Hematopoietic multipotent progenitor cell (in vitro differentiated cells): Measurements from ENCODE around the gene PYY. TPM values are rescaled to one million over a fixed set of nuclear protein-coding genes. Genes with fewer than 3 reads are reported as not detected.
"Not testable (repeated sequence)": the region's sequence is repeated elsewhere in the genome, so short reads cannot be mapped to it uniquely, and the experiment has no call there.

Experiments used
- DNase-seq, 3 donors: peaks; one replicate each; pipeline ENCODE4 v3.0.0-alpha.2; 2011 to 2015; ENCODE audit warnings: low read depth in 2 of 3, low spot score in 2 of 3
- total RNA-seq: library from RNA; depleted of rRNA; stranded (reverse); fragments of >200 nt; gene quantifications from one replicate; pipeline ENCODE4 v1.2.3, GENCODE V29; 2012

The PYY gene
- total RNA-seq = not detected

DNA sequence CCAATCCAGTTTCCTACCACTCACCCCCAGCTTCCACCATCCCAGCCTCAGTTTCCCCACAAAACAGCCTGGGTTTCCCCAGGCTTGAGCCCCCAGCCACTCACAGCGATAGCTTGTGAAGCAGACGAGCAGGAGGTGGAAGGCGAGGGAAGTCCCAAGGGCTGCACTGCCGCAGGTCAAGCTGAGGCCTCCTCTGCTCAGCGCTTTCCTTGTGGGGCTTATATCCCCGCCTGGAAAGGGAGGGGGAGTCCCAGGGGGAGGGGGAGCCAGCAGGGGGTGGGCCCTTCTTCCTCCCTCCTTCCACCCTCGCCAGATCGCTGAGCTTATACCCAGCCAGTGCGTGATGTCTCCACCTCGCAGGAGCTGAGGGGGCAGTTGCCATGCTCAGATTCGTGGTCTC is at the start of gene PYY:
TSS of gene PYY (minus strand) at position 195 of the 400 bp plus-strand sequence. CDS start 457 bp downstream, outside the sequence.
- DNase-seq = no peak

GRCh38 chr17:44002141-44002848 is 48.6 kb upstream of the PYY start:
- DNase-seq = no peak

DNA sequence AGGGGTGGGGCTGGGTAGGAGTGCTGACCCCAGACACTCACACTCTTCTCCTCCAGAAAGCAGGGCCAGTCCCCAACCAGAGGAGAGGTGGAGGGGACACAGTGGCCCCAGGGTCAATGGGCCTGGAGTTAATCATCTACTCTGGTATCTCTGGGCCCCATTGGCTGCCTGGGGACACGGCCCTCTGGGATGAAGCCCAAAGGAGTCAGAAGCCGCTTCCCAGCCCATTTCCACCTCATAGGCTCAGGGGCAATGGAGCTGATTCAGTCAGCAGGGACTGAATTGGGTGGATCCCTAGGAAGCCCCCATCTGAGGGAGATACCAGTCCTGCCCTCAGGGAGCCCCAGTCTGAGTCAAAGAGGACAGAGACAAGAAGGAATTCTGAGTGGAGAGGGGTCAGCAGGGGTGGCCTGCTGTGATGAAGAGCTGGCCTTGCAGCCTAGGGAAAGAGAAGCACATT is 47.8 kb upstream of the PYY start:
- no peak for DNase-seq

DNA sequence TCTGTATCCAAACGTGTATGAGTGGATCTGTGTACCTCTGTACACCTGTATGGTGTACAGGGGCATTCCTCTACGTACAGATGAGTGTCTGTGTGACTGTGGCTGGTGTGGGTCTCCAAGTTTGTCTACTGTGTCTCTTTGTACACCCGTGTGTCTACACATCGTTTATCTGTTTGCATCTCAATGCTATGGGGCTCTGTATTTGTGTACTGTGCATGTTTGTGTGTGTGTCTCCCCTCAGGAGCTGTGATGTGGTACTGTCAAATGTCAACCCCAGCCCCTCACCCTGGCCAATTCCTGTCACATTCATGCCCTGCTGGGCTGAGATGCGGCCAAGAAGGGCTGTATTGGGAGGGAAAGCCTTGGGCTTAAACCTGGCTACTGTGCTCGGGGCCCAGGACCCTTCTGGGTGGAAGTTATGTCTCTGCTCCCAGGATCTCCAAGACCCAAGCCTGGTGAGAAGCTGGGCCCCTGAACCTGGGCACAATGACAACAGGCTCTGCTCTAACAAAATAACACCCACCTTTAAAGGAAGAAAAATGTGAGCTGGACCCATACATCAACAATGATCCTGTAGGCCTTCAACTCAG is 47.2 kb upstream of the PYY start:
- no peak for DNase-seq

DNA sequence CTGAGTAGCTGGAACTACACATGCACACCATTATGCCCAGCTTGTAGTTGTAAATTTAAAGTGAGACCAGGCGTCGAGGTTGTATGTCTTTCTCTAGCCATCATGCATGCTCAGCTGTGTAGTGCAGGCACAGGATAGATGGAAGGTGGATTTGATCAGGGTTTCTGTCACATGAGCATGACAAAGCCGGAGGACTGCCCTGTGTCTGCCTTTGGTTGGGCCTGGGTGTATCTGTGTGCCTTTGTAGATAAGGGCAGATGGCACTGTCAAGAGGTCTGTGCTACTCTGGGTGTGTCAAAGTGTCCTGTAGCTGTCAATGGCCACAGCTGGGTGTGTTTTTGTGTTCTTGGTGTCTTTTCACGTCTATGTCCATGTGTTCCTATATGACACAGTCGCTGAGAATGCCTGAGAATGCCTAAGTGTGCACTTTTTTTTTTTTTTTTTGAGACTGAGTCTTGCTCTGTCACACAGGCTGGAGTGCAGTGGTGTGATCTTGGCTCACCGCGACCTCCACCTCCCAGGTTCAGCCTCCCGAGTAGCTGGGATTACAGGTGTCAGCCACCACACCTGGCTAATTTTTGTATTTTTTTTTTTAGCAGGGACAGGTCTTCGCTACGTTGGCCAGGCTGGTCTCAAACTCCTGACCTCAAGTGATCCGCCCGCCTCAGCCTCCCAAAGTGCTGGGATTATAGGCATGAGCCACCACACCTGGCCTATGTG is 46.6 kb upstream of the PYY start:
- no peak for DNase-seq

- no peak for DNase-seq
These were observed 45.3 kb upstream of the PYY start for GRCh38 chr17:43999024-43999423.

GRCh38 chr17:43998552-43998951 is 44.8 kb upstream of the PYY start:
- no peak for DNase-seq

DNA sequence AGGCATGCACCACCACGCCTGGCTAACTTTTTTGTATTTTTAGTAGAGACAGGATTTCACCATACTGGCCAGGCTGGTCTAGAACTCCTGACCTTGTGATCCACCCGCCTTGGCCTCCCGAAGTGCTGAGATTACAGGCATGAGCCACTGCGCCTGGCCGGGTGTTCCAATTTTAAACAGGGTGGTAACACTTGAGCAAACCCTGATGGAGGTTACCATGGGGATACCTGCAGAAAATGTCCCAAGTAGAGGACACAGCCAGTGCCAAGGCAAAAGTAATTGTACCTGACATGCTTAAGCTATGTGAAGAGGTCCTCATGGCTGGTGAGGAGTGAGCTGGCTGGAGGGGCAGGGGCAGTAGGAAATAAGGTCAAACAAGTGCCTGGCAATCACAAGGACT is 43.4 kb upstream of the PYY start:
- DNase-seq = not testable (repeated sequence)

DNA sequence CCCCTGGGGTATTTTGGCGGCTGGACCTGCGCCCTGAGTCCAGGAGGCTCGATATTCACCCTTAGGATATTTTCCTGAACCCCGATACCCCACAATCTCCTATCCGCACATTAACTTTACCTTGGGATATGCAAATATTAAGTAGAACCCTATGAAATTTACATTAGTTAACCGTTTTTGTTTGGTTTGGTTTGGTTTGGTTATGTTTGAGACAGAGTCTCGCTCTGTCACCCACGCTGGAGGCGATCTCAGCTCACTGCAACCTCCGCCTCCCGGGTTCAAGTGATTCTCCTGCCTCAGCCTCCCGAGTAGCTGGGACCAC is 41.4 kb upstream of the PYY start:
- no peak for DNase-seq

GRCh38 chr17:43994272-43995149 is 40.8 kb upstream of the PYY start:
- DNase-seq = peak in 2 of 3 donors; percentile 66 to 78

- no peak for DNase-seq
These were observed 38.9 kb upstream of the PYY start for GRCh38 chr17:43992641-43993040.

- DNase-seq = no peak
These were observed 34.6 kb upstream of the PYY start for GRCh38 chr17:43988301-43988700.

DNA sequence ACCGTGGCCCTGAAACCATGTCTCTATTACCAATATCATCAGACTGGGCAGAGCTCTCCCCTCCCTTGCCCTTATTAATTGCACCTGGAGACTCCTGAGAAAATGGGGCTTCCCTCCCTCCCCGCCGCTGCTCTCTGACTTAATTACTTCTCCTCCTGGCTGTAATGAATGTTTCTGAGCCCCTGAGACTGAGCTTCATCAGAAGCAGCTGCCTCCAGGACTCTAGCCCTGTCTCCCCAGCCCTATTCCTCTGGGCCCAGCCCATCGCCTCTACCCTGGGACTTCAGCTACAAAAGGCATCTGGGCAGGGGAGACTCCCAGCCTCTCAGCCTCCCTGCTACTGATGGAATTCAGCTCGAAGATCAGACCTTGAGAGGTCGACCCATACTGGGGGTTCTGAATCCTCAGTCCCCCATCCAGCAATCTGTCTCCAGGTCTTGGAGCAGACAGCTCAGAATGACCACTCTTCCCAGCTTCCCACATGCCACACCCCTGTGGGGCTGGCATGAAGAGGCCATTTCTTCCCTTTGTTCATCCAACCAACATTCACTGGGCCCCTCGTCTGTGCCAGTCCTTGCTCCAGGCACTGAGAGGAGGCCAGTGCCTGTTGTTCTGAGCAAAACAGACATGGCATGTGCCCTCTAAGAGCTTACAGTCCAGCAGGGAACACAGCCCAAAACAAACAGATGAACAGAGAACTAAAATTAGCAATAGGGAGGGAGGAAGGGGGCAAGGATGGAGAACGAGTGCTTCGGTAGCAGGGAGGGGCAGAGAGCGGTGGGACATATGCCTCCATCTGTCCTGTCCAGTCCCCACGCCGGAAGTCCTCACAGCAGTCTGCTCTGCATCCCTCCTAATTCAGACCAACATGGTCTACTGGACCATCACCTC is 33.6 kb upstream of the PYY start:
- no peak for DNase-seq

- DNase-seq = no peak
These were observed 32.7 kb upstream of the PYY start for GRCh38 chr17:43986225-43986981.

GRCh38 chr17:43984521-43984920 is 30.8 kb upstream of the PYY start:
- DNase-seq = no peak

DNA sequence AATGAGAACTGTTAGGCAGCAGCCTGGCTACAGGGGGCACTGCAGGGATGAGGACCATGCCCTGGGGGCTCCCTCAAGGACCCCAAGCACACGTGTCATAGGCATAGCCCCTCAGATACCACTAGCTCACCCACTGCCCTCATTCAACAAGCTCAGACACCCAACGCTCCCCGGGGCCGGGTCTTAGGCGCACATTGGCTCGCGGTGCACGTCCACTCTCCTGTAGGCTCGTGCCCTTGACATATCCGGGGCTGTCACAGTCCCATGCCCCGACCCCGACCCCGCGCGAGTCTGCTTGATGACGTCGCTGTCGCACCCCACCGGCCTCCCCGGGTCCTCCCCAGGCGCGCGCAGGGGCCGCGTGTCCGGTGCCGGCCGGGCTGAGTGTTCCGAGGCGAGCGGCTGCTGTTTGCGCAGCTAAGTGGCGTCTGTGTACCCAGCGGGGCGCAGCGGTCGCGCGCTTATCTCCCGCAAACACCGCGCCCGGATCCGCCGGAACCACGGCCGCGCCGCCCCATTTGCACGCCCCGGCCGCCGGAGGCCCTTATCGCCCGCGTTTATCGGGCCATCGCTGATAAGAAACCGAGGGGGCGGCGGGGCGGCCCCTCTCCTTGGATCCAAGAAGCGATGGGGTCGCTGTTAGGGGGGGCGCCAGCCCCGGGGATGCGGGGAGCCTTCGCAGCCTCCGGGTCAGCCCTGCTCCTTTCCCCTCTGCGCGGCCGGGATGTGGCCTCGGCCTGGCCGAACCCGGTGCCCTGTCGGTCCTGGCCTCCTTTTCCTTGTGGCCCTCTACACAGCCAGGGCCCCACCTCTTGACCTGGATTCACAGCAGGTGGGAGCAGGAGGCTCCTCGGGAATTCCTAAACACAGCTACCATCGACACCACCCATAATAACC is 30.0 kb upstream of the PYY start:
- peak in 1 of 3 donors; percentile 36 for DNase-seq

- DNase-seq = no peak
These were observed 29.4 kb upstream of the PYY start for GRCh38 chr17:43983196-43983514.

- no peak for DNase-seq
These were observed 28.4 kb upstream of the PYY start for GRCh38 chr17:43982171-43982570.
